NCI-H2107 treated with DMSO at 0.1 percent for 48 hours (cell line): ENCODE results near the gene FBXO31.

Experiments
- DNase-seq: peaks from one replicate; lab custom pipeline; 2025; ENCODE audit not compliant: unreplicated experiment; lab: John Stamatoyannopoulos, UW

Gene FBXO31, protein sequence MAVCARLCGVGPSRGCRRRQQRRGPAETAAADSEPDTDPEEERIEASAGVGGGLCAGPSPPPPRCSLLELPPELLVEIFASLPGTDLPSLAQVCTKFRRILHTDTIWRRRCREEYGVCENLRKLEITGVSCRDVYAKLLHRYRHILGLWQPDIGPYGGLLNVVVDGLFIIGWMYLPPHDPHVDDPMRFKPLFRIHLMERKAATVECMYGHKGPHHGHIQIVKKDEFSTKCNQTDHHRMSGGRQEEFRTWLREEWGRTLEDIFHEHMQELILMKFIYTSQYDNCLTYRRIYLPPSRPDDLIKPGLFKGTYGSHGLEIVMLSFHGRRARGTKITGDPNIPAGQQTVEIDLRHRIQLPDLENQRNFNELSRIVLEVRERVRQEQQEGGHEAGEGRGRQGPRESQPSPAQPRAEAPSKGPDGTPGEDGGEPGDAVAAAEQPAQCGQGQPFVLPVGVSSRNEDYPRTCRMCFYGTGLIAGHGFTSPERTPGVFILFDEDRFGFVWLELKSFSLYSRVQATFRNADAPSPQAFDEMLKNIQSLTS

DNA sequence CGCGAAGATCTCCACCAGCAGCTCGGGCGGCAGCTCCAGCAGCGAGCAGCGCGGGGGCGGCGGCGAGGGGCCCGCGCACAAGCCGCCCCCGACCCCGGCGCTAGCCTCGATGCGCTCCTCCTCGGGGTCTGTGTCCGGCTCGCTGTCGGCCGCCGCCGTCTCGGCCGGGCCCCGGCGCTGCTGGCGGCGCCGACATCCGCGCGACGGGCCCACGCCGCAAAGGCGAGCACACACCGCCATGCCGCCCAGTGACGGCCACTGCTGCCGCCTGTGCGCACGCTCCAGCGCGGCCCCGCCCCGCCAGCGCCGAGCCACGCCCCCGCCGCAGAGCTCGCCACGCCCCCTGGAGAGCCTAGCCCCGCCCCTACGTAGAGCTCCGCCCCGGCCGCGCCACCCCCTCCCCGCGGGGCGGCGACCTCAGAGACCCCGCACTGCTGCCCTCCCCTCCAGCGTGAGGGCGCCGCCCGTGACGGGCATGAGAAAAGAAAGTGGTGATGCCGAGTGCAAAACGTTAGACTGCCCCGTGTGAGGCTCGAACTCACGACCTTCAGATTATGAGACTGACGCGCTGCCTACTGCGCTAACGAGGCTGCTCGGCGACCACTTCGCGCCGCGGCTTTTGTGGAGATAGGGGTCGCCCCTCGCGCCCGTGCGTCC lies at the start of gene FBXO31:
Gene FBXO31, minus strand, starts transcription at position 272 of the 657 bp plus-strand sequence. Its CDS starts 32 bp downstream, at position 240.
- DNase-seq, result peak; percentile 46

DNA sequence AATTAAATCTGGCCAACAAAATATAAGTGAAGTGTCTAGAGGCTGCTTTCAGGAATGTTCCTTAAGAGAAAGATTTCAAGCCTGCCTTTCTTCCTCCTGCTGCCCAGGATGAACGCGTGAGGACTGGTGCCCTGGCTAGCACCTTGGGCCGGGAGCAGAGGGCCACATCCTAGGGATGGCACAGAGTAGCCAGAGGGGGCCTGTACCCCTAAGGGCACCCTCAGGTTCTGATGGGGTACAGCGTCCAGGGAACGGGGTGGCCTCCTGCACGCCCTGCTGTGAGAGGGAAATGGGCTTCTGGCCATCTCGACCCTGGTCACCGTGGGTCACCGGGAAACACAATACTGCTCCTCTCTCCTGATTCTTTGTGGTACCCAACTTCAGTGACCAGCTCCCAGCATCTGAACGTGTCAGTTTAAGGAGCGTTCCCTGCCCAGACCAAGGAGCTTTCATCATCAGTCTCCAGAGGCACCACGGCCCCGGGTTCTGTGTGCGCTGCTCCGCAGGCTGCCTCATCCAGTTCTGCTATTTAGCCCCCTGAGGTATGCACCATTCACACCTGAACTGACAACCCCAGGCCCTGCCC lies 48.8 kb upstream of the FBXO31 start:
- no peak for DNase-seq

DNA sequence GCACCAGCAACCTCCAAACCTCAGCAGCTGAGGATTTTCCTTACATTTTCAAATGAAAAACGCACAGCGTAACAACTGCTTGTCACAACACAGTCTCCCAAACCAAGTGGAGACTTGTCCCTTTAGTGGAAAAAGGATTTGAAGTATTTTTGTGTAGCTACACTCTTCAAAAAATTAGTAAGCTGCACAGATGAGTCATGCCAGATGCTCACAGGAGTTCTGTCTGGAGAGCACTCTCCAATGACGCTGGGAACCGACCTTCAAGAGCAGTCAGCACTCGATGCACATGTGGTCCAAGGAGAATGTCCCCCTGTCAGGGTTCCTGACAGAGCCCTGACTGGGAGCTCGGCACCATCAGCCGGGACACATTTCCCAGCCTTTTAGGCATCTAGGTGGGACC lies 48.4 kb upstream of the FBXO31 start:
- no peak for DNase-seq

DNA sequence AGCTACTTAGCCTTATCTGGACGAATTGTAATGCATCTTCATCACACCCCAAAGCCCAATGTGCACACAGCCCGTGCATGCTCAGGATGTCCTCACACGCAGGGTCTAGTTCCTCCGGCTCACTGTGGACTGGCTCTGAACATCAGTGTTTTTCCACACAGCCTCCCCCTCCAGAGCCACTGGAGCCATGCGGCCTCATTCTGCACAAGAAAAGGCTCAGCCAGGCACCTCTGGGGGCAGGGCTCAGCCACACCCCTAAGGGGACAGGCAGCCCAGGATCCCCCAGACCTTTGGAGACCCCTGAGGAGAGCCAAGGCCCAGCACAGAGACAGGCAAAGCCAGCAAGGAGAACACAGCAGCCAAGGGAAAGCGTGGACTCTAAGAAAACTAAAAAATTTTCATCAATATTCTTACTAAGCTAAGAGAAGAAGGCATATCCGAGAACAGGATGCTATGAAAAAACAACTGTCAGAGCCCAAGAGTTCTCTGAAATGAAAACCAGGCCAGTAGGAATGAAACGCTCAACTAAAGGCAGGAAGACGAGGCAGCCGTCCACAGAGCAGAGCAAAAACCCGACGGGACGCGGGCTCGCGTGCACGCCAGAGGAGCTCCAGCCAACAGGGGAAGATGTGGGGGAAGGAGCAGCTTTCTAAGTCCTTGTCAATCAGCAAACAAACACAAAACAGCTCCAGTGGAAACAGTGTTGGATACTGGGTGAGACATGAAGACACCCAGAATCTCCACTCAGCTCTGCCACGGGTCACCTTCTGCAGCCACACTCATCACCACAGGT lies 43.0 kb upstream of the FBXO31 start:
- no peak for DNase-seq

DNA sequence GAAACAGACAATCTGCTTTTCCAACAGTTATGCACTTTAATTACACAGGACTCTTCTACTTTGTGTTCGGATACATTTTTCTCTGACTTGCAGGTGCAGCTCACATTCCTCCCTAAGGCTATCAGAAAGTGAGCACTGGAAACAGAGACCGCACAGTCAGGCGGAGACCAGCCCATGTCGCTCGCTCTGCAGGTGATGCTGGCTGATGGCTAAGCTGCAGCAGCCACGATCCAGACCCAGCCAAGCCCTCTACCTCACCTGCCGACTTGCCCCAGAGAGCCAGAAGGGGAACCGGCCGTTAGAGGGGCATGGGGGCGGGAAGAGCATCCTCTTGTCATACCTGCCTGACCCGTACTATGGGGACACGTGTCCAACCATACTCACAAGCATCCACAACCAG lies 42.4 kb upstream of the FBXO31 start:
- DNase-seq, result no peak

DNA sequence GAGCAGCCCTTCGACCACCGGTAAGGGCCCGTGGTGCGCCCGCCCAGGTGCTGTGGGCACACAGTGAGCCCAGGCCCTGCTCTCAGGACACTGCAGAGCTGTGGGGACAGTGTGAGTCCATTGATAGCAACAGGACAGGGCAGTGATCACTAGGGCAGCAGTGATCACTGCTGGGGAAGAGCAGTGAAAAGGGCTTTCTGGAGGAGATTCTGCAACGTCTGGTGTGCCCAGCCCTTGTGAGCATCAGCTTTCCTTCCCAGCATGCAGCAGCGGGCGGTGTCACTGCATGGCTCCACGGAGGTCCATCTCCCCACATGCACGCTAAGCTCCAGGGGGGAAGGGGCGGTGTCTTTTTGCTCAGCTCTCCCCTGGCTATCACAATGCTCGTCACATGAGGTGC lies 40.7 kb upstream of the FBXO31 start:
- DNase-seq, result no peak

DNA sequence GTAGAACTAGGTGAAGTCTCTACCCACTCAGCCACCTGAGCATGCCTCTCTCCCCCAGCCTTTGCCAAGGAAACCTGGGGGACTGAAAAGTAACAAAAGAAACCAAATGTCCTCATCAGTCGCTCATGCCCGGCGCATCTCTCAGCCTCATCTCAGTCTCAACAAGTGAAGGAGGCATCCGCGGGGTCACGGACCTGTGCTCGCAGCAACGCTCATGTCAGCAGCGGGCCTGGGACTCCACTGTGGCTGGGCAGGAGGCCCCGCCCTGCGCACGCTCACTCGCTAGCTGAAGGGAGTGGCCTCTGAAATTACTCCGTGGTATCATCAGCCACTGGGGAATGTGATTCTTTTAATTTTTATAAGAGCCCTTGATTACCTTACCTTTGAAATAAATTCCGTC lies 39.9 kb upstream of the FBXO31 start:
- no peak for DNase-seq

DNA sequence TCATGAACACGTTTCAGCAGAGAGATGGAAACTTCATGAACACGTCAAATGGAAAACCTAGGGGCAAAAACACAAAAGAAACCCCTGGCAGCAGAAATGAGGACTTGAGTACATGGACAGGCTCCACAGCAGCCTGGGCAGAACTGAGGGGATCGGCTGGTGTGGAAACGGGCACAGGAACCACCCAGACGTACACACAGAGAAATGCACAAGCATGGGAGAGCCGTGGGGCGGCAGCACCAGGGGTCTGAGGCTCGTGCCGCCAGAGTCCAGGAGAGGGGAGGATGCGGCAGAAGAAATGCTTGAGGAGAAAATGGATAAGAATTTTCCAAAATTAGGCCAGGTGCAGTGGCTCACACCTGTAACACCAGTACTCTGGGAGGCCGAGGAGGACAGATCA lies 38.5 kb upstream of the FBXO31 start:
- no peak for DNase-seq

DNA sequence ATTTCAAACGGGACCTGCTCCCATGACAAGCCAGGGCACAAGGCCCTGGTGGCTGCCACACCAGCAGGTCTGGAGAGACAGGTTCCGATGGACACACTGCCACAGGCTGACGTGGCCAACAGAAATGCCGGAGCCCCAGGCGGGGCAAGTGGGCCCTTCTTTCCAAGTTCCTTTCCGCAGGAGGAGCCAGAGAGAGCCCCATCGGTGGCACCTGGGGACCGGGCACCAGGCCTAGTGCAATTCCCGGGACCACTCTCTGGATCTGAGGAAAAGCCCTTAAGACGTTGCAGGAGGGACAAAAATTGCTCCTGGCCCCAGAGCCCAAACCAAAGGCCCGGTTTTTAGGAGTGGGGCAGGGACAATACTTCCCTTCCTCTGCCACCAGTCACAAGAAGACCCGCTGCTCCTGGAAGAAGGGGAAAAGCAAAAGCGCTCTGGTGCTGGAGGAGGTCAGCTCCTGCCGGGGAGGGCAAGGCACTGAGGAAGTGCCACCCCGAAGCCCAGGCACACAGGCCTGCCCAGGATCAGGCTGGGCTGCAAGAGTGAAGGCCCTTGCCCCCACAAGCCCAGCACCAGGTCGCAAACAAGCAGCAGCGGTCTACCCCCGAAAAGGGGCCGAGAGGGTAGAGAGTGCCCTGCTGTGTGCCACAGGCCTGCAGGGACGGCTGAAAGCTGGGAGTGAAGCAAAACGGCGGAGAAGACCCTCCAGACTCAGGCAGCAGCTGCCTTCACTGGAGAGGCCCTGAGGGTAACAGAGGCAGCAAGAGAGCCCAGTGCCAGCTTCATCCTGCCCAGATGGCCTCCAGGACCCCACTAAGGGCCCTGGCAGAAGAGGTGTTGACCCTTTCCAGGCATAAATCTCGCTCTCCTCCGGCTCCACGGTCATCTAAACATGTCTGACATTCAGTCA lies 37.7 kb upstream of the FBXO31 start:
- DNase-seq, result no peak

DNA sequence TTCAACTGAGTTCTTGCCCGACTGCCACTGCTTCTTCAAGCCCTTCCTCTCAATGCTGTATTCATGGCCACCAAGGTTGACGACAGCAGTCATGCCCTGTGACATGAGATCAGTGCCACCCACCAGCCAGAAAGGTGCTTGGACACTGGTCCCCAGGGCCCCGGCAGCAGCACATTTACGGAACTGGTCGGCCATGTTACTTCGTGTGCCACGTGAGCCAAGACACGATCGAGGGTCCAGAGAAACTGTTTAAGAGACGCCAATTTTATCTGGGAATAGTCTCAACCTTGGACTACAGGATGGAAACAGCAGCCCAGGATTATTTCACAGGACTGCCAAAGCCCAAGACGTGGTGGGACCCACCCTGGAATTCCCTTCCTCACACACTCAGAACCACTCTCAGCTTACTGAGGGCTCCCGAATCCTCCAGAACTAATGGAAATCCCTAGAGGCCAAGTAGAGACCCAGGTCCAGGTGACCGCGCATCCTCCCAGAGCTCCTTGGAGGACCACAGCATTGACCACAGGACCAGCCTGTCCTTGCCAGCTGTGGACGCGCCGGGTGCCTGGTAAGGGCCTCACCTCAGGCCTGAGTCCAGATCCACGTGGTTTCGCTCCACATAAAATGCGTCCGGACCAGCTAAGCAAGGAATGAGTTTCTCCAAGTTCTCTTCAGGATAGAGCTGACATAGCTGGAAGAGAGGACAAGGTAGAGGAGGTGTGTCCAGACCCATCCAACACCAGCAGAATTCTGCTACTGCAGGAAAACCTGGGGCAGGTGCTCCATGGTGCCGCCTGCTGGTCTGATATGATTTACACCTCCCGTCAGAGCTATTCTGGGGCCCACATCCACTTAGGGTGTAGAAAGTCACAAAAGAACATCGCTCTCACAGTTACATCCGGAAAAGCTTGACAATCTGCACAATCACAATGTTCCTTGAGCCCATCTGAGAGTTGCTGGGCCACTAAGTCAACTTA lies 36.7 kb upstream of the FBXO31 start:
- DNase-seq, result no peak

DNA sequence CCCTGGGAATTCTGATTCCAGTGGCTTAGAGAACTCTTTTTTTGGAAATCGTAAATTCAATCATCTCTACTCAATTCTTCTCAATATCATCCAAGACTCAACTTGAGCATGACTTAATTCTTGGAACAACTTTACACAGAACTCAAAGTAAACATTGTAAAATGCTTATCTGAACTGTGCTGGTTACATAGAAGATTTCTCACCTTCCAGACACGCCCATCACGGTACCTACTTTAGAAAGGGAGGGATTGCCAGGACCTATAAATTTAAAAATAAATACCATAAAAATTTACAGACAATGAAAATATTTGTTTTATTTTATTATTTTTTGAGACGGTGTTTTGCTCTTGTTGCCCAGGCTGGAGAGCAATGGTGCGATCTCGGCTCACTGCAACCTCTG lies 35.1 kb upstream of the FBXO31 start:
- no peak for DNase-seq

DNA sequence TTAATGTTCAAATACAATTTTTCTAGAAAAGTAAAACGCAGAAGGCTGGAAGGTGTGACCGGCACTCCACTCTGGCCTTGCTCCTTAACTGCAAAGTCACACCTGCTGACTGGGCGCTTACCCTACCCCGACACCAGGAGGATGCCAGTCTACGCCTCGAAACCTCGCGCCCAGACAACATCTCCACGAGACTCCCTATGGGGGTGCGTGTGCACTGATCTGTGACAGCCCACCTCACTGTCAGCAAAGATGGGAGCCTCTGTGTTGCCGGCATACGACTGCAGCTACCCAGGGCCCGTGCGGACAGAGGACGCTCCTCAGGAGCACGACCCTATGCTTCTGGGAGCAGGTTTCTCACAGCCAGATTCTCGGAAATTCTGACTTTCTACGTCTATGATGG lies 34.6 kb upstream of the FBXO31 start:
- DNase-seq, result no peak

DNA sequence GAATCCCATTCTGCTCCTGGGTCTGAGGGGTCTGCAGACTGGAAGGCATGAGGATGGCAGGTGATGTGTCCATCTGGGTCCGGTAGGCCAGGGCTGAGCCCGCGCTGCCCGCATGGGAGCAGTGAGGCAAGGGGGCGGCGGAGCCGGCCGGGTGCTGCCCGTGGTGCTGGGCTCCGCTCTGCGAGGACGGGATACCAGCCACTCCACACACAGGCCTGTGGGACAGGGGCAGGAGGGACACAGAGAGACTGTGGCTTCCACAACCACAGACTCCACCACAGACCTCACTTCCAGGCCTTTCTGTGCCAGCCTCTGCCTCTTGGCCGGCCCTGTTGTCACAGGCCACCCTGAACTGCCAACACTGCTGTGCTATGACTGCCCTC lies 33.9 kb upstream of the FBXO31 start:
- no peak for DNase-seq

DNA sequence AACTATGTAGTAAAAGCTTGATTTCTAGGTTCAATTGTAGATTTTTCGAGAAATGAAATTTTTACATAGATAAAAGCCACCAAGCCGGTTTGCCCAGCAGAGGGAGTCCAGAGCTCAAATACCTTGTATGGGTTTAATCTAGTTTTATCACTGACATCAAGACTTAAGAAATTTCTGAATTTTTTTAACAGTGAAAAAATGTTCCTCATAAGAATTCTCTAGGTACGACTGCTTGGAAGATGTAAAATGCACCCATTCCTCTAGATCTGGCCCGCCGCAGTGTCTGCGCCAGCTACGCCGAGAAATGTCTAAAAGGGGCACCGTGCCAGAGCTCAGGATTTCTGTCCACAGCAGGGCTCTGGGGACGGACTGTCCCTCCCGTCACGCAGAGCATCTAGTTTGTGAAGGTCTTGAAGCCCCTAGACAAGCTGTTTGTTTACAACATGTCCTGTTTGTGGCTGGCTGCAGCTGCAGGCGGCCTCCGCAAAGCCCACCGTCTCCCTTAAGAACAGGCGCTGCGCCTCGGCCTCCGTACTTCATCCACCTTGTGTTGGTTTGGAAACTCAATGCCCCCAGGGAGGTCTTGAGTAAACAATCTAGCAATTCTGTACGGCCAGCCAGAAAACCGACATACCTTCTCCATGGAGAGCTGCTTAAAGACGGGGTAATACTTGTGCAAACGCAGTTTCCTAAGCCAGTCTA lies 33.4 kb upstream of the FBXO31 start:
- DNase-seq, result no peak

DNA sequence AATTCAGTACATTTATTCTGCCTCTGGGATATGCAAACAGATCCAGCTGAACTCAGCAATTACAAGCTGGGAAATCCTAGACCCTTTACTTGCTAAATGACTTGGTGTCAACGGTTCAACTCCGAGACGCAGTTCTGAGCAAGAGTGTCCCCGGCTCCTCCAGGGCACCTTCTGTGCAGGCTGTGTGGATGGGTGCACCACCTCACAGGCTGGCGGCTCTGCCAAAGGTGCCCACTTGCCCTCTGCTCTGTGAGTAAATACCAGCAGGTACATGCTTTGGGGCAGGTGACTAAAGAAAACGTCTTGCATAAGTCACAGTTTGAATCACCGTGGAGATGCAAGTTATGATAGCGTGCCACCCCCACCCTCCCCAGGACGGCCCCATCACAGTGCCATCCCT lies 31.9 kb upstream of the FBXO31 start:
- DNase-seq, result no peak

DNA sequence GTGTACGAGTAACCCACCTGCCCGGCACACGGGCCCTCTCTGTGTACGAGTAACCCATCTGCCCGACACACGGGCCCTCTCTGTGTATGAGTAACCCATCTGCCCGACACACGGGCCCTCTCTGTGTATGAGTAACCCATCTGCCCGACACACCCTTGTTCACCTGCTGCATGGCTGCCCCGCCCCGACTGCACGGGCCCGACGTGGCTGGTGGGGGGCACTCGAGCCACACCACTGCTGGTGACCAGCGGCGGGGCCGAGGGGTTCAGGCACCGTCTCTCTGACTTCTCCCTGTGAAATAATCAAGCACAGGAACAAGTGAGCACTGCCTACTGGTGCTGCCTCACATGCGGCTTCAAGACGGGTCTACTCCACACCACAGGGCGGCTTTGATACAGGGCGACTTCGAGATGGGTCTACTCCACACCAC lies 30.7 kb upstream of the FBXO31 start:
- no peak for DNase-seq

DNA sequence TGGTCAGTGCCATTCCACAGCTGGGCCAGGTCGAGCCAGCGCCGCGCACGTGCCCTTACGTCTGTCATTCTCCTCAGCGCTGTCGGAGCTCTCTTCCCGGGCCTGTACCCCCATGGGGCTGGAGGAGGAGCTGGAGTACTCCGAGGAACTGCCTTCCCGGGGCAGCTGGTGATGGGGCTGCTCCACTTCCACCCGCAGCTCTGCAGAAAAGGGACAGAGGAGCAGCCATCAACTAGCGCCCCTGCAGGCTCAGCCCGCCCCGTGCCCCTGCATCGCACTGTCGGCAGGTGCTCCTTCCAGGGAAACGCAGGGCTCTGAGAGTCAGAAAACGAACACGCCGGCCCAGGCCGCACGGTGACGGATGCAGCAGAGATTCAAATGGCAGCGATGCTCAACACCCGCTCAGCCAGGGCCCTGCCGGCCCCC lies 29.4 kb upstream of the FBXO31 start:
- DNase-seq, result no peak

DNA sequence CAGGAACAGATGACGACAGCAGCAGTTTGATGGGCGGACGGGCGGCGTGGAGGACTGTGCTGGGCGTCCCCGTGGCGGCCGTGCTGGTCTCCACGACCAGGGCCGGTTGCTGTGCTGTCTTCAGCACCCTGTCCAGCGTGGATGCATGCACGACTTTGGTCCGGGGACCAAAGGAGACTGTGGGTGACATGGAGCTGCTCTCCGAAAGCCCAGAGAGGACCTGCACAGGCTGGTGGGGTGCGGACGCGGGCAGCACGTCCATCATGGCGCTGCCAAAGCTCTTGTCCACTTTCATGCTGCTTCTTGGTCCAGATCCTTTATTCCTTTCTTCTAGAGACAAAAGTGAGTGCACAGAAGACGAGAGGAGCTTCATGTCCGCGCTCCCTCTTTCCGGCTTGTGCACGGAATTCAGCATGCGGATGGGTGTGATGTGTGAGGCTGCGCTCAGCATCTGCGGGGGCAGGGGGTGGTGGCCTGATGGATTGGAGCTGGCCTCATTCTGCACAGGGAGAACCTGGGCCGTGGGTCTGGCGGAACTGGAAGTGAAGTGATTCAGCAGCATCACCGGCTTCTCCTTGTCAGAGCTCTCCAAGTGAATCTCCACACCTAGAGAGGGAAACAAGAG lies 28.9 kb upstream of the FBXO31 start:
- no peak for DNase-seq
